ENCODE measurements around the gene SMARCD2. TPM values are rescaled to one million over a fixed set of nuclear protein-coding genes. Genes with fewer than 3 reads are reported as not detected.
"Not testable (repeated sequence)": the region's sequence is repeated elsewhere in the genome, so short reads cannot be mapped to it uniquely, and the experiment has no call there.

Gene SMARCD2
- total RNA-seq, 2 donors from 2014 or later, result 45.6 to 76.9 TPM

GRCh38 chr17:63820963-63821561 is 21.4 kb downstream of the SMARCD2 start:
- DNase-seq (ENCODE audit: low spot score), result no peak
- intact Hi-C loops (cut with DNase I), result no loop called here

DNA sequence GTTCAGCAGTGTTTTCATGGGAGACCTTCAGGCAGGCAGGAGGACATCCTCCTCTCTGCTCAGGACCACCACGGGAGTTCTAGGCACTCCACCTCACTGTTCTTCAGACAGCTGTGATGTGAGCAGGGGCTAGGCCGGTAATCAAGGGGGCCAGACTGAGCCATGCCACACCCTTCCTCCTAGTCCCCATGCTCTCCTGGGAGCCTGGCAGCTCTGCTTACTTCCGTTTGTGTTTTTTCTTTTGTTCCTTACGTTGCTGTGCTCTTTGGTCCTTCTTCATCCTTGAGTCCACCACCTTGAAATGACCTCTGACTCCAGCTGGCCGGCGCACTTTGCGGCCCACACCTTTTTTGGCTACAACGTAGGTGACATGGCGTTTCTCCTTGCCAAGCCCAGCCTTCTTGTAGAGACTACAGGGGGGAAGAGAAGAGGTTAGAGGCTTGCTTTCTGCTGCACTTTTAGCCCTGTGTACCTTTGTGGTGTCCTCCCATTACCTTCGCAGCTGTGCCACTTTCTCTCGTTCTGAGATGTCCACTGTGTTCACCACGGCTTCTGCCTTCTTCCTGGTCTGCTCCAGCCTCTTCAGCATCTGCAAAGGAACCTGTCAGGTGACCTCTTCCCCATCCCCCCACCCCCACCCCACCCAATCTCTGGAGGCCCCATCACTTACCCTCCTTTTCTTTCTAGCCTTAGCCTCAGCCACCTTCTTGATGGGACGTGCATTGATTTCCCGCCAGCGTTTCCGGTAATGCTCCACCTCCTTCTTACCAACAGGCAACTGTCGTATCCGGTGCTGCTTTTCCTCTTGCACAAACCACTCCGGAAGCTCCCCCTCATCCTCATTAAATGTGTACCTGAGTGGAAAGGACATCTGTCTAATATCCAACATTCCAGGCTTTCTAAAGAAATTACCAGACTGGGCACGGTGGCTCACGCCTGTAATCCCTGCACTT is 22.6 kb downstream of the SMARCD2 start:
- DNase-seq (ENCODE audit: low spot score), result no peak
- intact Hi-C loops (cut with DNase I), result loop anchor here in 1 of 2 donors (5.0 kb wide), 1 partner anchor 692 kb away; no protein-coding TSS in a partner anchor

DNA sequence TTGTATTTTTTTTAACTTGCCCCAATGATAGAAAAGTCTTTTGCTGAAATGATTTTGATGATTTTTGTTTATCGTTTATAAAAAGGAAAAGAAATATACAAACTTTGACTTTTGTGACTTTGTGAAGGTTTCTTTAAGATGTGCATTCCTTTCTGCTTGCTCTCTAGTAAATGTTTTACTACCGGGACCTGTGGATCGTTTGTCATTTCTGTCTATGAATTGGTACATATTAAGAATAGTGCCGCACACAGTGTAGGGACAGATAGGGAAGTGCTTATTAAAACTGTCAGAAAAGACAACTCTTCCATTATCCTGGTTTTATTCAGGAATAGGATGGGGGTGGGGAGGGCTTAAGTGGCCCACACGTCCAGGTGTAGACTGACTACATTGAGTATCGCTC is 23.4 kb downstream of the SMARCD2 start:
- no peak for DNase-seq (ENCODE audit: low spot score)
- intact Hi-C loops (cut with DNase I), result loop anchor here in 1 of 2 donors (5.0 kb wide), 1 partner anchor 693 kb away; no protein-coding TSS in a partner anchor

DNA sequence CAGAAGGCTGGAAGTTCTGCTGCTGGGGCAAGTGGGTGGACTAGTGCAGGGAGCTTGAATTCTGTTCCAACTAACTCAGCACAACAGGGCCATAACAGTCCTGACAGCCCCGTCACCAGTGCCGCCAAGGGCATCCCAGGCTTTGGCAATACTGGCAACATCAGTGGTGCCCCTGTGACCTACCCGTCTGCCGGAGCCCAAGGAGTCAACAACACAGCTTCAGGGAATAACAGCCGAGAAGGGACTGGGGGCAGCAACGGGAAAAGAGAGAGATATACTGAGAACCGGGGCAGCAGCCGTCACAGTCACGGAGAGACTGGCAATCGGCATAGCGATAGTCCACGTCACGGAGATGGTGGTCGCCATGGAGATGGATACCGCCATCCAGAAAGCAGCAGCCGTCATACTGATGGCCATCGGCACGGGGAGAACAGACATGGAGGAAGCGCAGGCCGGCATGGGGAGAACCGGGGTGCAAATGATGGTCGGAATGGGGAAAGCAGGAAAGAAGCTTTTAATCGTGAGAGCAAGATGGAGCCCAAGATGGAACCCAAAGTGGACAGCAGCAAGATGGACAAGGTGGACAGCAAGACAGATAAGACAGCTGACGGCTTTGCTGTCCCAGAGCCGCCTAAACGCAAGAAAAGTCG is 24.6 kb downstream of the SMARCD2 start:
- intact Hi-C loops (cut with DNase I), result loop anchor here in 1 of 2 donors (5.0 kb wide), 1 partner anchor 694 kb away; no protein-coding TSS in a partner anchor
- no peak for DNase-seq (ENCODE audit: low spot score)

DNA sequence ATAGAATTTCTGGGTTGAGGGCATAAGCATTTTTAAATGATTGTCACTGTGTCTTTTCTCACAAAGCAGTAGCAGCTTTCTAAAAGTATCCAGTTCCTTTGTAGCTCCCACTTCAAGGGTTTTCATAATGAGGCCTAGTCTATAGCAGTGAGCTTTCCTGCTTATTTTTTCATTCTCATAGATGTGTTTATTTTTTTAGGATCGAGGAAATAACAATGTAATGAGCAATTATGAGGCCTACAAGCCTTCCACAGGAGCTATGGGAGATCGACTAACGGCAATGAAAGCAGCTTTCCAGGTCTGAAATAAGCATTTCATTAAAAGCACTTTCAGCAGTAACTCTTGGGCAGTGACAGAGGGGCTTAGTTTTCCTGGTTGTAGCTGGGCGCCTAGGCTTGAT is 25.8 kb downstream of the SMARCD2 start:
- no peak for DNase-seq (ENCODE audit: low spot score)
- intact Hi-C loops (cut with DNase I), result loop anchor here in 1 of 2 donors (5.0 kb wide), 1 partner anchor 696 kb away; no protein-coding TSS in a partner anchor

DNA sequence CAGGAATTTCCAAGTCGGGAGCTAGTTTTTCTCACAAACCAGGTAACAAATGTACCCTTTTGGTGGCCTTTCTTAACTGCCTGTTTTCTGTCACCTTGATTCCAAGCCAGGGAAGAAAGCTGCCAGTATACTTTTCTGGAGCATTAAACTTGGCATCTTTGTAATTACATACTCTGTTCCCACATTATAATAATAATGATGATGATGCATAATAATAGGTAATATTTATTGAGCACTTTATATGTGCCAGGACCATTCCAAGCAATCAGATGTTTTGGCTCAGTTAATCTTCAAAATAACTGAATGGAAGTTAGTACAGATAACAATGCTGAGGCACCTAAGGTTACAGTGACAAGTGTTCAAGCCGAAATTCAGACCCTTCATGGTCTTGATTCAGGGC is 26.4 kb downstream of the SMARCD2 start:
- DNase-seq (ENCODE audit: low spot score), result no peak
- intact Hi-C loops (cut with DNase I), result loop anchor here in 1 of 2 donors (5.0 kb wide), 1 partner anchor 696 kb away; no protein-coding TSS in a partner anchor

DNA sequence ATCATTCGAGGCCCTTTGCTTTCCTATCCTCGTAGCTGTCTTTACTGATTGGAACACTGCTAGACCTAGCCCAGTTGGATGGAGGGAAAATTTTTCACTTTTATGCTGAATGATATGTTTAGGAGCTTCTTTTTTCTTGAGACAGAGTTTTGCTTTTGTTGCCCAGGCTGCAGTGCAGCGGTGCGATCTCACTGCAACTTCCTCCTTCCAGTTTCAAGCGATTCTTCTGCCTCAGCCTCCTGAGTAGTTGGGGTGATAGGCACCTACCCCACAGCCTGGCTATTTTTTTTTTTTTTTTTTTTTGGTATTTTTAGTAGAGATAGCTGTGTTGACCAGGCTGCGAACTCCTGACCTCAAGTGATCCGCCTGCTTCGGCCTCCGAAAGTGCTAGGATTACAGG is 32.5 kb downstream of the SMARCD2 start:
- intact Hi-C loops (cut with DNase I), result no loop called here
- DNase-seq (ENCODE audit: low spot score), result no peak

DNA sequence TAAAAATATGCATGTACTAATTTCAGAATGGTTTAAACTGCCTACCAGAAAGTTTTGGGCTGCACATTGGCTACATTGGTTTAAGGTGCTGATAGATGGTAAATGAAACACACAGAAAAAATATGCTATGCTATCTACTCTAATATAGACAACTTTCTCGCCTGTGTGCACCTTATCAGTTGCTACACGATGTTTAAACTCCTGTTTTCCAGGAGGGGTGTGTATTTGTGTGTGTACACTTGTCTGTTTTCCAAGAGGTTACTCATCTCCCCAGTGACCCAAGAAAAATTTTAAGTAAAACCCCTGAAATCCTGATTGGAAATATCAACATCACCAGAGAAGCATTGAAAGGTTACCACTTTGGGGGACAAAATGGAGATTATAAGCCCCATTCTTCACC is 36.9 kb downstream of the SMARCD2 start:
- DNase-seq (ENCODE audit: low spot score), result no peak
- intact Hi-C loops (cut with DNase I), result no loop called here

GRCh38 chr17:63804328-63804727 is 38.2 kb downstream of the SMARCD2 start:
- intact Hi-C loops (cut with DNase I), result no loop called here
- DNase-seq (ENCODE audit: low spot score), result no peak

- no peak for DNase-seq (ENCODE audit: low spot score)
- intact Hi-C loops (cut with DNase I), result no loop called here
Observed at GRCh38 chr17:63800783-63801182, 41.7 kb downstream of the SMARCD2 start.

DNA sequence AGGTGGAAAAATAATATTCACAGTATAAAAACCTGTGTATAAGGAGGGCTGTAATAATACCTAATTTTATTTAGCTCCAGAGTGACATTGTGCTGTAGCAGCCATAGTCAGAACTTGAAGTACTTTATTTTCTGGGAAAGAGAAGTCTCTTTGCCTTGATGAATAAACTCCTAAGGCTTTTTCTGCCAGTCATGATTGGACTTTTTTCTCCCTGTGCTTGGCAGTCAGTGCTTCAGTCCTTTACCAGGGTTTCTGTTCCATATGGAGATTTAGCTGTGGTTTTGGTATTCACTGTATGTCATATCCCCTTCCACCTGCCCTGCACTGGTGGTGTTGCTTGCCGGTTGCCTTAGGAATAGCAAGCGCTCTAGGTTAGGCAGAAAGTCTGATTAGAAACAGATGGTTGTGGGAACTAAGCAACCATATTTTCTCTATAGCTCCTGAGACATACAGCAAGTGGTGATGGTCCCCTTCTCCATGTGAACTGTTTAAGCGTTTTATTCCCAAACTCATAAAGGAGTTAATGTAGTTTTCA is 43.8 kb downstream of the SMARCD2 start:
- no peak for DNase-seq (ENCODE audit: low spot score)
- intact Hi-C loops (cut with DNase I), result no loop called here

- intact Hi-C loops (cut with DNase I); DNase-seq (ENCODE audit: low spot score): not testable (repeated sequence)
Observed at GRCh38 chr17:63796375-63796774, 46.1 kb downstream of the SMARCD2 start.

GRCh38 chr17:63792055-63792729 is 50.3 kb downstream of the SMARCD2 start:
- DNase-seq (ENCODE audit: low spot score), result no peak
- intact Hi-C loops (cut with DNase I), result no loop called here

DNA sequence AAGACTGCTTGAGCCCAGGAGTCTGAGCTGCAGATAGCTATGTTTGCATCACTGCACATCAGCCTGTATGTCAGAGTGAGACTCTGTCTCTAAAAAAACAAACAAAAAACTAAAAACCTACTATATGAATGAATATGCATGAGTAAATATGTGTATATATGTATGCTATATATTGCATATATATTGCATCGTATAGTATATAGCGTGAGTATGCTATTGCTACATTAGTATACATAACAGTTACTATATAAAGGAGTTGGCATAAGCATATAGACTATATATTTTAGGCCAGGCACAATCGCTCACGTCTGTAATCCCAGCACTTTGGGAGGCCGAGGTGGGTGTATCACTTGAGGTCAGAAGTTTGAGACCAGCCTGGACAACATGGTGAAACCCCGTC is 52.4 kb downstream of the SMARCD2 start:
- DNase-seq (ENCODE audit: low spot score), result no peak
- intact Hi-C loops (cut with DNase I), result no loop called here

- intact Hi-C loops (cut with DNase I), result no loop called here
- no peak for DNase-seq (ENCODE audit: low spot score)
Observed at GRCh38 chr17:63786971-63787711, 55.3 kb downstream of the SMARCD2 start.

- no peak for DNase-seq (ENCODE audit: low spot score)
- intact Hi-C loops (cut with DNase I), result no loop called here
Observed at GRCh38 chr17:63786117-63786516, 56.4 kb downstream of the SMARCD2 start.

- intact Hi-C loops (cut with DNase I), result no loop called here
- no peak for DNase-seq (ENCODE audit: low spot score)
Observed at GRCh38 chr17:63785556-63785955, 56.9 kb downstream of the SMARCD2 start.

DNA sequence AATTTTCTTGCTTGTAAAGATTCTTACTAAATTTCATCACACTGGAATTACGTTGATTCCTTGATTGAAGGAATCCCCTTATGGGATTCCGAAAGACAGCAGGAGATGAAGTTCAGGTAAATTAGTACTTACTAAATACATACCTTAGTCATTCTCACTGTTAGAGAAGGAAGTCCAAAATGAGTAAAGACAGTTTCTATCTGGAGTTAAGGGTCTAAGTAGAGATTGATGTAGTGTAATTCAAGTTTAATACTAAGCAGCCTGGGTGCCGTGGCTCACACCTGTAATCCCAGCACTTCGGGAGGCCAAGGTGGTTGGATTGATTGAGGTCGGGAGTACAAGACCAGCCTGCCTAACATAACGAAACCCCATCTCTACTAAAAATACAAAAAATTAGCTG is 59.0 kb downstream of the SMARCD2 start:
- intact Hi-C loops (cut with DNase I), result no loop called here

More for the DNA sequence above, 59.0 kb downstream of the SMARCD2 start:
- DNase-seq (ENCODE audit: low spot score), result no peak
